Liver (tissue), 3 donors: ENCODE results near the gene PTPRQ.

Experiments used
- EGR1 ChIP-seq, 2 donors: IDR thresholded peaks; 2 replicates each; pipeline ENCODE4 v1.6.1; 2016 to 2018; ENCODE audit warnings: antibody characterized with exemption in 2 of 2, low read depth in 2 of 2
- GABPA ChIP-seq, 2 donors: IDR thresholded peaks in 1 of 2; conservative IDR thresholded peaks in 1 of 2; 2 replicates each; pipeline ENCODE4 v1.6.1; 2016; ENCODE audit warnings: antibody characterized with exemption in 2 of 2, mild to moderate bottlenecking in 1 of 2, moderate library complexity in 1 of 2
- JUND ChIP-seq, 2 donors: IDR thresholded peaks; 2 replicates each; pipeline ENCODE4 v1.6.1; 2016; ENCODE audit warnings: antibody characterized with exemption in 2 of 2
- RAD21 ChIP-seq, 2 donors: IDR thresholded peaks; 2 replicates each; pipeline ENCODE4 v1.6.1; 2016; ENCODE audit warnings: antibody characterized with exemption in 2 of 2, mild to moderate bottlenecking in 2 of 2
- RXRA ChIP-seq, 2 donors: IDR thresholded peaks; 2 replicates each; pipeline ENCODE4 v1.6.1; 2017 to 2018; ENCODE audit warnings: antibody characterized with exemption in 2 of 2, mild to moderate bottlenecking in 1 of 2
- SP1 ChIP-seq: IDR thresholded peaks from 2 replicates; pipeline ENCODE4 v1.6.1; 2018; ENCODE audit warnings: antibody characterized with exemption, mild to moderate bottlenecking
- TAF1 ChIP-seq: conservative IDR thresholded peaks from 2 replicates; pipeline ENCODE4 v1.6.1; 2016; ENCODE audit warnings: antibody characterized with exemption, mild to moderate bottlenecking
- YY1 ChIP-seq: IDR thresholded peaks from 2 replicates; pipeline ENCODE4 v1.6.1; 2016; ENCODE audit warnings: antibody characterized with exemption, mild to moderate bottlenecking
- TF ChIP-seq, protein P1 (sequence below): fragments of 150-350 bp; IDR thresholded peaks from 2 replicates; pipeline ENCODE4 v1.5.1; 2017; ENCODE audit warnings: improper control_type of control experiment, low read depth, low read length; ENCODE audit not compliant: missing input control
- TF ChIP-seq, protein P2 (sequence below): IDR thresholded peaks from 2 replicates; pipeline ENCODE4 v1.6.1; 2016; ENCODE audit warnings: antibody characterized with exemption
- TF ChIP-seq, protein P3 (sequence below): IDR thresholded peaks from 2 replicates; pipeline ENCODE4 v1.6.1; 2016; ENCODE audit warnings: antibody characterized with exemption
- TF ChIP-seq, protein P4 (sequence below): IDR thresholded peaks from 2 replicates; pipeline ENCODE4 v1.6.1; 2016; ENCODE audit warnings: antibody characterized with exemption, mild to moderate bottlenecking
- donor health status: healthy.
- donor health status: healthy.

DNA sequence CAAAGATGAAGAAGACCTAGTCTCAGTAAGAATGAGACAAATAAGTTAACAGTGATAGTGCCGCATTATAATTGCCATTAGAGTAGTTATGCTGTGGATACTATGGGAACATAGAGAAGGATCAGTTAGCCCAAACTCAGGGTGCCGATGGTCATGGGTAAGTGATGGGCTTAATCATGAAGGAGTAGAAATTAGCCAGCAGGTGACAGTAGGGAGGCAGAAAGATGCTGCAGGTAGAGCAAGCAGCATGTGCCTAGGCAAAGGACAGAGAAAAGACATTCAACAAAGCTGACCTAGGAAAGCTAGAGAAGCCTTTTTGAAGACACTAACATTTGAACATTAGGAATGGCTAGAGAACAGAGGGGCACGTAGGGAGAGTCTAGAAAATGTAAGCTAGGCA is 30.6 kb upstream of the PTPRQ start:
- no peak for TF ChIP-seq EGR1 (IDR thresholded peaks at IDR 0.05; ENCODE audit: low read depth in 2 of 2)
- TF ChIP-seq, protein P1, sequence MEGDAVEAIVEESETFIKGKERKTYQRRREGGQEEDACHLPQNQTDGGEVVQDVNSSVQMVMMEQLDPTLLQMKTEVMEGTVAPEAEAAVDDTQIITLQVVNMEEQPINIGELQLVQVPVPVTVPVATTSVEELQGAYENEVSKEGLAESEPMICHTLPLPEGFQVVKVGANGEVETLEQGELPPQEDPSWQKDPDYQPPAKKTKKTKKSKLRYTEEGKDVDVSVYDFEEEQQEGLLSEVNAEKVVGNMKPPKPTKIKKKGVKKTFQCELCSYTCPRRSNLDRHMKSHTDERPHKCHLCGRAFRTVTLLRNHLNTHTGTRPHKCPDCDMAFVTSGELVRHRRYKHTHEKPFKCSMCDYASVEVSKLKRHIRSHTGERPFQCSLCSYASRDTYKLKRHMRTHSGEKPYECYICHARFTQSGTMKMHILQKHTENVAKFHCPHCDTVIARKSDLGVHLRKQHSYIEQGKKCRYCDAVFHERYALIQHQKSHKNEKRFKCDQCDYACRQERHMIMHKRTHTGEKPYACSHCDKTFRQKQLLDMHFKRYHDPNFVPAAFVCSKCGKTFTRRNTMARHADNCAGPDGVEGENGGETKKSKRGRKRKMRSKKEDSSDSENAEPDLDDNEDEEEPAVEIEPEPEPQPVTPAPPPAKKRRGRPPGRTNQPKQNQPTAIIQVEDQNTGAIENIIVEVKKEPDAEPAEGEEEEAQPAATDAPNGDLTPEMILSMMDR: no peak
- TF ChIP-seq, protein P2, sequence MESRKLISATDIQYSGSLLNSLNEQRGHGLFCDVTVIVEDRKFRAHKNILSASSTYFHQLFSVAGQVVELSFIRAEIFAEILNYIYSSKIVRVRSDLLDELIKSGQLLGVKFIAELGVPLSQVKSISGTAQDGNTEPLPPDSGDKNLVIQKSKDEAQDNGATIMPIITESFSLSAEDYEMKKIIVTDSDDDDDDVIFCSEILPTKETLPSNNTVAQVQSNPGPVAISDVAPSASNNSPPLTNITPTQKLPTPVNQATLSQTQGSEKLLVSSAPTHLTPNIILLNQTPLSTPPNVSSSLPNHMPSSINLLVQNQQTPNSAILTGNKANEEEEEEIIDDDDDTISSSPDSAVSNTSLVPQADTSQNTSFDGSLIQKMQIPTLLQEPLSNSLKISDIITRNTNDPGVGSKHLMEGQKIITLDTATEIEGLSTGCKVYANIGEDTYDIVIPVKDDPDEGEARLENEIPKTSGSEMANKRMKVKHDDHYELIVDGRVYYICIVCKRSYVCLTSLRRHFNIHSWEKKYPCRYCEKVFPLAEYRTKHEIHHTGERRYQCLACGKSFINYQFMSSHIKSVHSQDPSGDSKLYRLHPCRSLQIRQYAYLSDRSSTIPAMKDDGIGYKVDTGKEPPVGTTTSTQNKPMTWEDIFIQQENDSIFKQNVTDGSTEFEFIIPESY: no peak
- no peak for TF ChIP-seq YY1
- TF ChIP-seq GABPA (IDR thresholded peaks at IDR 0.05 in 1 of 2, conservative IDR thresholded peaks at IDR 0.05 in 1 of 2): no peak
- peak in 1 of 2 donors; percentile 6 for TF ChIP-seq RAD21 (IDR thresholded peaks at IDR 0.05)
- TF ChIP-seq RXRA (IDR thresholded peaks at IDR 0.05): no peak
- TF ChIP-seq TAF1: no peak
- TF ChIP-seq, protein P3, sequence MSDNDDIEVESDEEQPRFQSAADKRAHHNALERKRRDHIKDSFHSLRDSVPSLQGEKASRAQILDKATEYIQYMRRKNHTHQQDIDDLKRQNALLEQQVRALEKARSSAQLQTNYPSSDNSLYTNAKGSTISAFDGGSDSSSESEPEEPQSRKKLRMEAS: no peak
- TF ChIP-seq JUND (IDR thresholded peaks at IDR 0.05): no peak
- TF ChIP-seq, protein P4, sequence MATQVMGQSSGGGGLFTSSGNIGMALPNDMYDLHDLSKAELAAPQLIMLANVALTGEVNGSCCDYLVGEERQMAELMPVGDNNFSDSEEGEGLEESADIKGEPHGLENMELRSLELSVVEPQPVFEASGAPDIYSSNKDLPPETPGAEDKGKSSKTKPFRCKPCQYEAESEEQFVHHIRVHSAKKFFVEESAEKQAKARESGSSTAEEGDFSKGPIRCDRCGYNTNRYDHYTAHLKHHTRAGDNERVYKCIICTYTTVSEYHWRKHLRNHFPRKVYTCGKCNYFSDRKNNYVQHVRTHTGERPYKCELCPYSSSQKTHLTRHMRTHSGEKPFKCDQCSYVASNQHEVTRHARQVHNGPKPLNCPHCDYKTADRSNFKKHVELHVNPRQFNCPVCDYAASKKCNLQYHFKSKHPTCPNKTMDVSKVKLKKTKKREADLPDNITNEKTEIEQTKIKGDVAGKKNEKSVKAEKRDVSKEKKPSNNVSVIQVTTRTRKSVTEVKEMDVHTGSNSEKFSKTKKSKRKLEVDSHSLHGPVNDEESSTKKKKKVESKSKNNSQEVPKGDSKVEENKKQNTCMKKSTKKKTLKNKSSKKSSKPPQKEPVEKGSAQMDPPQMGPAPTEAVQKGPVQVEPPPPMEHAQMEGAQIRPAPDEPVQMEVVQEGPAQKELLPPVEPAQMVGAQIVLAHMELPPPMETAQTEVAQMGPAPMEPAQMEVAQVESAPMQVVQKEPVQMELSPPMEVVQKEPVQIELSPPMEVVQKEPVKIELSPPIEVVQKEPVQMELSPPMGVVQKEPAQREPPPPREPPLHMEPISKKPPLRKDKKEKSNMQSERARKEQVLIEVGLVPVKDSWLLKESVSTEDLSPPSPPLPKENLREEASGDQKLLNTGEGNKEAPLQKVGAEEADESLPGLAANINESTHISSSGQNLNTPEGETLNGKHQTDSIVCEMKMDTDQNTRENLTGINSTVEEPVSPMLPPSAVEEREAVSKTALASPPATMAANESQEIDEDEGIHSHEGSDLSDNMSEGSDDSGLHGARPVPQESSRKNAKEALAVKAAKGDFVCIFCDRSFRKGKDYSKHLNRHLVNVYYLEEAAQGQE: no peak
- TF ChIP-seq SP1: no peak
